Fibroblast of lung (primary cell): ENCODE results near the gene HIGD1A. TPM values are rescaled to one million over a fixed set of nuclear protein-coding genes. Genes with fewer than 3 reads are reported as not detected.

Source experiments
- DNase-seq, 2 donors: peaks; one replicate each; pipeline versions ENCODE4 v3.0.0 to v3.0.0-alpha.2; 2010; ENCODE audit warnings: low read depth in 2 of 2
- H2AFZ ChIP-seq: 2 replicates; pipeline ENCODE4 v1.5.1; 2012; ENCODE audit warnings: low read length, control low read depth, inconsistent platforms
- H3K27ac ChIP-seq: 2 replicates; pipeline ENCODE4 v1.5.1; 2011; ENCODE audit warnings: low read length, control low read depth; ENCODE audit not compliant: insufficient read depth
- H3K27me3 ChIP-seq: 2 replicates; pipeline ENCODE4 v1.5.1; 2011; ENCODE audit warnings: mild to moderate bottlenecking, low read length; ENCODE audit not compliant: control insufficient read depth, insufficient read depth
- H3K36me3 ChIP-seq: 2 replicates; pipeline ENCODE4 v1.5.1; 2011; ENCODE audit warnings: low read length; ENCODE audit not compliant: control insufficient read depth, insufficient read depth
- H3K4me1 ChIP-seq: 2 replicates; pipeline ENCODE4 v1.5.1; 2011; ENCODE audit warnings: low read length; ENCODE audit not compliant: control insufficient read depth, insufficient read depth; ENCODE audit errors: extremely low read depth
- H3K4me2 ChIP-seq: 2 replicates; pipeline ENCODE4 v1.5.1; 2011; ENCODE audit warnings: low read length, control low read depth; ENCODE audit not compliant: insufficient read depth; ENCODE audit errors: extremely low read depth
- H3K4me3 ChIP-seq, 4 experiments: fragments of 200-600 bp in 1 of 4; sonication (generic) in 1 of 4; replicated peaks in 1 of 4; 2 replicates each; pipeline ENCODE4 v1.5.1; 2011 to 2016; ENCODE audit warnings: low read length in 4 of 4, low read depth in 3 of 4, mild to moderate bottlenecking in 3 of 4, control low read depth in 2 of 4, inconsistent platforms in 1 of 4, mixed read lengths in 1 of 4; ENCODE audit not compliant: insufficient read depth in 1 of 4; ENCODE audit errors: control extremely low read depth in 1 of 4
- H3K79me2 ChIP-seq: 2 replicates; pipeline ENCODE4 v1.5.1; 2012; ENCODE audit warnings: mild to moderate bottlenecking, low read length, inconsistent platforms; ENCODE audit not compliant: control insufficient read depth, insufficient read depth
- H3K9ac ChIP-seq: 2 replicates; pipeline ENCODE4 v1.5.1; 2011; ENCODE audit warnings: mild to moderate bottlenecking, low read length, control low read depth; ENCODE audit not compliant: insufficient read depth
- H3K9me3 ChIP-seq: 2 replicates; pipeline ENCODE4 v1.5.1; 2012; ENCODE audit warnings: low read depth, low read length; ENCODE audit not compliant: control insufficient read depth, insufficient read depth
- H4K20me1 ChIP-seq: 2 replicates; pipeline ENCODE4 v1.5.1; 2011; ENCODE audit warnings: low read length; ENCODE audit not compliant: control insufficient read depth, insufficient read depth; ENCODE audit errors: extremely low read depth
- CTCF ChIP-seq, 2 donors: IDR thresholded peaks in 1 of 2; conservative IDR thresholded peaks in 1 of 2; 1 replicate in 1 of 2; 2 replicates in 1 of 2; pipeline ENCODE4 v1.5.1; 2011 to 2012; ENCODE audit warnings: low read length in 2 of 2, control low read depth in 1 of 2, inconsistent platforms in 1 of 2, low read depth in 1 of 2, mild to moderate bottlenecking in 1 of 2
- EZH2 ChIP-seq: IDR thresholded peaks from 2 replicates; pipeline ENCODE4 v1.5.1; 2012; ENCODE audit warnings: low read length, control low read depth, mild to moderate bottlenecking; ENCODE audit errors: missing control alignments
- polyA plus RNA-seq, 2 donors: library from polyadenylated mRNA; depleted of rRNA in 1 of 2; stranded (reverse) in 1 of 2; unstranded in 1 of 2; fragments of >200 nt; gene quantifications; 2 replicates each; pipeline ENCODE4 v1.2.1, GENCODE V29; 2011 to 2012; ENCODE audit warnings: missing spikeins in 1 of 2
- total RNA-seq: library from RNA; depleted of rRNA; stranded (reverse); fragments of >200 nt; gene quantifications from 2 replicates; pipeline ENCODE4 v1.2.1, GENCODE V29; 2014

HIGD1A gene
- total and polyA plus RNA-seq, 2 donors (not counting 1 experiment from before 2014, with no cell fraction given): 121 to 245 TPM

GRCh38 chr3:42735019-42735418 lies 69.3 kb downstream of the HIGD1A start:
- no peaks in the 10 kb centered on the region for H3K4me1 ChIP-seq
- H3K27me3 ChIP-seq: peaks cover 10% of the 10 kb centered on the region
- no peaks in the 10 kb centered on the region for H4K20me1 ChIP-seq
- no peak overlapping the region for H3K27ac ChIP-seq
- H3K79me2 ChIP-seq: no peaks in the 10 kb centered on the region
- H2AFZ ChIP-seq: no peak overlapping the region
- H3K4me2 ChIP-seq: no peak overlapping the region
- no peak for DNase-seq
- H3K4me3 ChIP-seq: no peak overlapping the region
- no peaks in the 10 kb centered on the region for H3K36me3 ChIP-seq
- no peaks in the 10 kb centered on the region for H3K9me3 ChIP-seq
- no peak for TF ChIP-seq EZH2
- TF ChIP-seq CTCF (conservative IDR thresholded peaks at IDR 0.05 in 1 of 2, IDR thresholded peaks at IDR 0.05 in 1 of 2; ENCODE audit: low read depth in 1 of 2, low read length in 2 of 2): no peak
- H3K9ac ChIP-seq: no peak overlapping the region

- Histone ChIP-seq H3K36me3 (no peaks in the 10 kb centered on the region), H4K20me1 (no peaks in the 10 kb centered on the region), H3K4me1 (no peaks in the 10 kb centered on the region), H3K4me3 (no peak overlapping the region), H3K4me2 (no peak overlapping the region), H2AFZ (no peak overlapping the region), H3K27ac (no peak overlapping the region), H3K27me3 (peaks cover 7% of the 10 kb centered on the region), H3K9me3 (no peaks in the 10 kb centered on the region), H3K9ac (no peak overlapping the region), H3K79me2 (no peaks in the 10 kb centered on the region)
- TF ChIP-seq EZH2 (no peak), CTCF (conservative IDR thresholded peaks at IDR 0.05 in 1 of 2, IDR thresholded peaks at IDR 0.05 in 1 of 2; ENCODE audit: low read depth in 1 of 2, low read length in 2 of 2) (no peak)
- DNase-seq: no peak
These were observed 69.9 kb downstream of the HIGD1A start for GRCh38 chr3:42734263-42734860.

GRCh38 chr3:42733501-42734262 lies 70.6 kb downstream of the HIGD1A start:
- TF ChIP-seq EZH2 (no peak), CTCF (conservative IDR thresholded peaks at IDR 0.05 in 1 of 2, IDR thresholded peaks at IDR 0.05 in 1 of 2; ENCODE audit: low read depth in 1 of 2, low read length in 2 of 2) (no peak)
- Histone ChIP-seq H3K27me3 (peaks cover 7% of the 10 kb centered on the region), H3K79me2 (no peaks in the 10 kb centered on the region), H3K9ac (no peak overlapping the region), H3K27ac (no peak overlapping the region), H3K4me1 (no peaks in the 10 kb centered on the region), H2AFZ (no peak overlapping the region), H4K20me1 (no peaks in the 10 kb centered on the region), H3K9me3 (no peaks in the 10 kb centered on the region), H3K36me3 (no peaks in the 10 kb centered on the region), H3K4me3 (no peak overlapping the region), H3K4me2 (no peak overlapping the region)
- DNase-seq: no peak

Other genes with a start within 250 kb of the HIGD1A start
- 60.4 and 86.0 TPM in 2 replicates for gene SEC22C, start 222.5 kb downstream of the HIGD1A start, total RNA-seq
- 46.4 and 50.8 TPM in 2 replicates for gene SEC22C, start 222.5 kb downstream of the HIGD1A start, polyA plus RNA-seq
- gene SS18L2, start 213.6 kb downstream of the HIGD1A start, total RNA-seq: 17.2 and 17.8 TPM in 2 replicates
- 25.6 and 31.2 TPM in 2 replicates for gene SS18L2, start 213.6 kb downstream of the HIGD1A start, polyA plus RNA-seq
- 30.3 and 44.6 TPM in 2 replicates for gene NKTR, start 203.8 kb downstream of the HIGD1A start, total RNA-seq
- gene NKTR, start 203.8 kb downstream of the HIGD1A start, polyA plus RNA-seq: 19.8 and 26.4 TPM in 2 replicates
- 32.1 and 49.4 TPM in 2 replicates for gene ZBTB47, start 150.8 kb downstream of the HIGD1A start, total RNA-seq
- gene ZBTB47, start 150.8 kb downstream of the HIGD1A start, polyA plus RNA-seq: 15.2 and 15.6 TPM in 2 replicates
- gene KLHL40, start 119.0 kb downstream of the HIGD1A start, total RNA-seq: not detected in 2 replicates
- gene KLHL40, start 119.0 kb downstream of the HIGD1A start, polyA plus RNA-seq: not detected in 2 replicates
- not detected in 2 replicates for gene HHATL, start 101.7 kb downstream of the HIGD1A start, total RNA-seq
- gene HHATL, start 101.7 kb downstream of the HIGD1A start, polyA plus RNA-seq: not detected in 2 replicates
- 0.51 and 0.66 TPM in 2 replicates for gene CCDC13, start 31.2 kb downstream of the HIGD1A start, total RNA-seq
- 0.41 and 0.43 TPM in 2 replicates for gene CCDC13, start 31.2 kb downstream of the HIGD1A start, polyA plus RNA-seq
- under 0.01 and 0.26 TPM in 2 replicates for gene ACKR2, start 5.0 kb upstream of the HIGD1A start, total RNA-seq
- 0.12 and 0.19 TPM in 2 replicates for gene ACKR2, start 5.0 kb upstream of the HIGD1A start, polyA plus RNA-seq
- not detected in 2 replicates for gene CYP8B1, start 71.4 kb upstream of the HIGD1A start, total RNA-seq
- gene CYP8B1, start 71.4 kb upstream of the HIGD1A start, polyA plus RNA-seq: not detected in 2 replicates
- gene ZNF662, start 101.7 kb upstream of the HIGD1A start, total RNA-seq: 3.3 and 5.6 TPM in 2 replicates
- 0.69 and 1.2 TPM in 2 replicates for gene ZNF662, start 101.7 kb upstream of the HIGD1A start, polyA plus RNA-seq
- gene GASK1A, start 174.8 kb upstream of the HIGD1A start, total RNA-seq: 1.8 and 5.4 TPM in 2 replicates
- gene GASK1A, start 174.8 kb upstream of the HIGD1A start, polyA plus RNA-seq: 0.11 and 0.14 TPM in 2 replicates